Heart left ventricle (tissue), 16 donors: Measurements from ENCODE around the gene TRIM51. TPM values are rescaled to one million over a fixed set of nuclear protein-coding genes. Genes with fewer than 3 reads are reported as not detected.

Source experiments
- ATAC-seq, 4 donors: fragments of 200-7000 bp; cut with Tn5 transposase; one replicate each; pipeline ENCODE4 v1.9.1; 2020 to 2022; ENCODE audit warnings: moderate library complexity in 4 of 4, mild to moderate bottlenecking in 3 of 4, moderate number of reproducible peaks in 1 of 4
- DNase-seq, 5 donors: peaks; one replicate each; pipeline ENCODE4 v3.0.0-alpha.2; 2020
- H3K27ac ChIP-seq, 12 donors: fragments of 200-600 bp; sonication (generic) in 4 of 12; one replicate each; pipeline versions ENCODE4 v1.5.0 to v1.8.0; 2016 to 2022; ENCODE audit warnings: mild to moderate bottlenecking in 2 of 12
- H3K27me3 ChIP-seq, 9 donors: fragments of 200-600 bp; sonication (generic) in 2 of 9; one replicate each; pipeline versions ENCODE4 v1.5.1 to v1.8.0; 2016 to 2022; ENCODE audit warnings: mild to moderate bottlenecking in 3 of 9
- H3K36me3 ChIP-seq, 9 donors: fragments of 200-600 bp; sonication (generic) in 2 of 9; one replicate each; pipeline versions ENCODE4 v1.5.0 to v1.8.0; 2018 to 2022; ENCODE audit warnings: mild to moderate bottlenecking in 2 of 9
- H3K4me1 ChIP-seq, 12 donors: fragments of 200-600 bp; sonication (generic) in 4 of 12; one replicate each; pipeline versions ENCODE4 v1.5.0 to v1.8.0; 2016 to 2022; ENCODE audit warnings: mild to moderate bottlenecking in 3 of 12
- H3K4me3 ChIP-seq, 12 donors: fragments of 200-600 bp; sonication (generic) in 4 of 12; one replicate each; pipeline versions ENCODE4 v1.5.0 to v1.8.0; 2017 to 2022; ENCODE audit warnings: mild to moderate bottlenecking in 9 of 12, moderate library complexity in 4 of 12
- H3K9me3 ChIP-seq, 12 donors: fragments of 200-600 bp; sonication (generic) in 4 of 12; one replicate each; pipeline versions ENCODE4 v1.5.0 to v1.8.0; 2016 to 2022; ENCODE audit warnings: mild to moderate bottlenecking in 1 of 12
- POLR2A ChIP-seq, 2 donors: fragments of 450-650 bp; IDR thresholded peaks; one replicate each; pipeline ENCODE4 v1.6.1; 2017; ENCODE audit warnings: antibody characterized with exemption in 2 of 2, mild to moderate bottlenecking in 2 of 2, moderate library complexity in 2 of 2
- WGBS, 4 donors: extraction: QIAGEN DNeasy Blood & Tissue Kit in 2 of 4; methylation state at CpG; one replicate each; pipeline versions ENCODE4 v1.1.5 to v1.1.7; 2013 to 2018; 5-methylcytosine and 5-hydroxymethylcytosine counted together
- intact Hi-C, 10 donors: fragments of 100-400 bp; cut with DNase I; formaldehyde crosslinking; loops; one replicate each; pipeline versions ENCODE4 v1.11.1 to v1.14.2; 2022
- polyA plus RNA-seq, 2 donors: library from polyadenylated mRNA; stranded (reverse); fragments of 200-250 nt; gene quantifications; one replicate each; pipeline ENCODE4 v1.2.3, GENCODE V29; 2013
- total RNA-seq, 9 donors: library from RNA; depleted of rRNA in 2 of 9; stranded (reverse); fragments of >200 nt in 2 of 9; fragmentation: NEBNext Ultra II Directional in 3 of 9; extraction: Animal tissue kit (Norgen Biotek cat#: 25700) in 3 of 9; gene quantifications; one replicate each; pipeline versions ENCODE4 v1.1.0 to v1.2.4, GENCODE V29; 2016 to 2023
- TF ChIP-seq, protein P1 (sequence below), 12 donors: fragments of 200-600 bp; sonication (generic) in 4 of 12; IDR thresholded peaks; one replicate each; pipeline versions ENCODE4 v1.5.0 to v1.8.0; 2018 to 2022; ENCODE audit warnings: antibody characterized with exemption in 12 of 12, mild to moderate bottlenecking in 5 of 12
- donor health status: ischemic (EF 13 %, LVEDD 7.1; RV severe dilation, severe dysfunction).
- donor health status: healthy with polysubstance abuse.
- donor health status: DM: no; HTN: yes; CAD: no.
- donor health status: DM: no; HTN: no; CAD: no.
- donor health status: ischemic (EF 25% LVEDD 6.9; RV normal size, moderate dysfunction).
- donor health status: ischemic (EF 25% LVEDD 5.7; RV mildly dilated, moderate dysfunction).
- donor health status: healthy.
- donor health status: DM: yes; HTN: yes; CAD: no.
- donor health status: ischemic (EF 35%, LVEDD 5.7; RV mildly dilated, moderate dysfunction).
- donor health status: nonischemic (EF 11% LVEDD 7.7; RV severe dilation, severe dysfunction).
- donor health status: DM: yes; HTN: yes; CAD: no.
- donor health status: PGD.
- donor health status: ischemic (EF 29% LVEDD 5.4; RV normal size, mild dysfunction).
- donor health status: nonischemic (EF 23%, LVEDD 6.1; RV moderate dilation, normal function).

Gene TRIM51
- total and polyA plus RNA-seq, 11 donors: not detected

DNA sequence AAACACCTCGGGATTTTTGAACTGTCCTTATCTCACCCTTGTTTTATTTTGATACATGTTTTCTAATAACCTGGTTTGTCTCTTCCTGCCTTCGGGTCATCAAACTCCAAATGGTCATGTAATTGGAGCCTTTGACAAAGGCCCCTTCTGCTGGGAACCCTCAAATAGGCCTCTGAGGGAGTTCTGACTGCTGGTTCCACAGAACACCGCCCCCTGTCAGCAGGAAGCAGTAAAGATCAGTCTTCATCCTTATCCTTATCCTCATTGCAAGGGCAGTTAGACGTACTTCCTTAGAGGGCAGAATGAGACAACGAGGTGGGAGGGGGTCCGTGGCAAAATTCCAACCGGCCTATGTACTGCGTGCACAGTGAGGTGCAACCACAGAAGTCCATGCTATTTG, 12.1 kb downstream of the TRIM51 start:
- Histone ChIP-seq H3K9me3 (peaks cover 0 to 13% (median 0%) of the 10 kb centered on the region in 12 donors), H3K27me3 (no peaks in the 10 kb centered on the region), H3K4me1 (no peaks in the 10 kb centered on the region), H3K4me3 (no peak overlapping the region), H3K27ac (no peak overlapping the region), H3K36me3 (no peaks in the 10 kb centered on the region)
- DNase-seq (no peak), ATAC-seq (no peak)
- WGBS, 4 donors: 37 to 63% (median 54%) methylated on average over 8 of the region's 8 CpGs
- intact Hi-C loops: no loop called here
- no peak for TF ChIP-seq POLR2A (IDR thresholded peaks at IDR 0.05)
- TF ChIP-seq, protein P1, sequence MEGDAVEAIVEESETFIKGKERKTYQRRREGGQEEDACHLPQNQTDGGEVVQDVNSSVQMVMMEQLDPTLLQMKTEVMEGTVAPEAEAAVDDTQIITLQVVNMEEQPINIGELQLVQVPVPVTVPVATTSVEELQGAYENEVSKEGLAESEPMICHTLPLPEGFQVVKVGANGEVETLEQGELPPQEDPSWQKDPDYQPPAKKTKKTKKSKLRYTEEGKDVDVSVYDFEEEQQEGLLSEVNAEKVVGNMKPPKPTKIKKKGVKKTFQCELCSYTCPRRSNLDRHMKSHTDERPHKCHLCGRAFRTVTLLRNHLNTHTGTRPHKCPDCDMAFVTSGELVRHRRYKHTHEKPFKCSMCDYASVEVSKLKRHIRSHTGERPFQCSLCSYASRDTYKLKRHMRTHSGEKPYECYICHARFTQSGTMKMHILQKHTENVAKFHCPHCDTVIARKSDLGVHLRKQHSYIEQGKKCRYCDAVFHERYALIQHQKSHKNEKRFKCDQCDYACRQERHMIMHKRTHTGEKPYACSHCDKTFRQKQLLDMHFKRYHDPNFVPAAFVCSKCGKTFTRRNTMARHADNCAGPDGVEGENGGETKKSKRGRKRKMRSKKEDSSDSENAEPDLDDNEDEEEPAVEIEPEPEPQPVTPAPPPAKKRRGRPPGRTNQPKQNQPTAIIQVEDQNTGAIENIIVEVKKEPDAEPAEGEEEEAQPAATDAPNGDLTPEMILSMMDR (IDR thresholded peaks at IDR 0.05): no peak

DNA sequence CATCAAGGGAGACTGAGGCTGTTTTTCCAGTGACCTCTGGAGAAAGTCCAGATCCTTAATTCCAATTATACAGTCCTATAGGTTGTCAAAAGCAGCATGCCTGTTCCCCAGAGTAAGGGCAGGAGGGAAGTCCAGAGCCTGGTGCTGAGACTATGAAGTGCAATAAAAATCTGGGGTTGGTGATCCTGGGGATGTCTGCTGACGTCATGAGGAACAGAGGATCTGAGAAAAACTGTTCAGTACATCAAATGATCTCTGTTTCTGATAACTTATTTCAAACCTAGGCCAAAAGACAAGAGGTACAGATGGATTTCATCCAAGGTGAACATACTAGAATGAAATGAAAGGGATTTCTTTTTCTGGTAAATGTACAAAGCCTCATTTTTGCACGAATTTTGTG, 19.2 kb downstream of the TRIM51 start:
- WGBS, 4 donors: 19 to 21% (median 20%) methylated on average over 2 of the region's 2 CpGs
- H3K27ac ChIP-seq: no peak overlapping the region
- no peaks in the 10 kb centered on the region for H3K9me3 ChIP-seq
- TF ChIP-seq, protein P1 (IDR thresholded peaks at IDR 0.05): no peak
- TF ChIP-seq POLR2A (IDR thresholded peaks at IDR 0.05): no peak
- no peaks in the 10 kb centered on the region for H3K36me3 ChIP-seq
- H3K4me3 ChIP-seq: no peak overlapping the region
- DNase-seq (no peak), ATAC-seq (no peak)
- no peaks in the 10 kb centered on the region for H3K27me3 ChIP-seq
- intact Hi-C loops: no loop called here
- H3K4me1 ChIP-seq: no peaks in the 10 kb centered on the region

DNA sequence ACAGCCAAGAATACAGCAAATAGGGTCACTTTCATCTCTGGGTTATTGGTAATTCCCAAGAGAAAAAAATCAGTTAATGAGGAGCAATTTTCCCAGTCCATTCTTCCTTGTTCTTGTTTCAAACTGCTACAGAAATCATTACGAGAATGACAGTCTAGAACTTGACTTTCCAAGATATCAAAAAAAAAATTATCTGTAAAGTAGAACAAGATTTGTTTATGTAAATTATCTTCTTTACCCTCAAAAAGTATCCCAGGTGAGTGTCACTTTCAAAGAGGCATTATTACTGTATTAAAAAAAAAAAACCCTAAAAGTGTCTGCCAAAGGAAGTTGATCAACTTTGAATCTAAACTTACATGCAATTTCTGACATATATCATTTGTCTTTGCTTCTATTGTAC, 31.4 kb downstream of the TRIM51 start, which contains the start of gene OR5W2:
Gene OR5W2, minus strand, starts transcription at position 101 of the 400 bp plus-strand sequence. Its CDS starts 0 bp downstream, at position 101.
- ATAC-seq: no peak
- no peak for TF ChIP-seq POLR2A (IDR thresholded peaks at IDR 0.05)
- TF ChIP-seq, protein P1 (IDR thresholded peaks at IDR 0.05): no peak
- H3K4me3 ChIP-seq: no peak within 1 kb of the TSS
- H3K9me3 ChIP-seq: no peaks in the 10 kb centered on the region
- H3K27ac ChIP-seq: no peak within 1 kb of the TSS
- no peaks in the 10 kb centered on the region for H3K4me1 ChIP-seq
- 49 to 71% (median 60%) methylated on average over 1 of the region's 1 CpG for WGBS, 4 donors
- no peaks in the 10 kb centered on the region for H3K36me3 ChIP-seq
- no peaks in the 10 kb centered on the region for H3K27me3 ChIP-seq
- DNase-seq: no peak
- intact Hi-C loops: no loop called here

DNA sequence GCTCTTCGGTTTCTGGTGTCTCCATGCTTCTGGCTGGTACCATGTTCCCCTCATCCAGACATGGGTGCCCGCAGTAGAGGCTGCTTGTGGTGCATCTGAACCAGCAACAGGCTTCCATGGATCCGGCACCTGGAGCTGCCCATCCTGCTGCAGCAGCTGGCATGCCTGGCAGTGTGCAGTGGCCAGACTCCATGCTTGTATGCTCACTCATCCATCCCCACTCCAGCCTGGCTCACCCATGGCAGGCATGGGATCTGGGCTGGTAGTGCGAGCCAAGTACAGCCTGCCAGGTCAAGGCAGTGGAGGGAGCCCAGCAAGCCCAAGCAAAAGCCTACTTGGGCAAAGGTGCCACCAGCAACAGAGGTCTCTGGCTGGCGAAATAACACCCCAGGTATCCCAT, 37.4 kb downstream of the TRIM51 start:
- H3K27ac ChIP-seq: no peak overlapping the region
- no peak for ATAC-seq
- no peak overlapping the region for H3K4me3 ChIP-seq
- TF ChIP-seq POLR2A (IDR thresholded peaks at IDR 0.05): no peak
- TF ChIP-seq, protein P1 (IDR thresholded peaks at IDR 0.05): no peak
- no peaks in the 10 kb centered on the region for H3K4me1 ChIP-seq
- peak in 1 of 5 donors; percentile 52 for DNase-seq
- WGBS, 4 donors: 58 to 77% (median 69%) methylated on average over 4 to 5 of the region's 5 CpGs
- intact Hi-C loops: no loop called here
- H3K36me3 ChIP-seq: no peaks in the 10 kb centered on the region
- no peaks in the 10 kb centered on the region for H3K27me3 ChIP-seq
- peaks cover 0 to 4% (median 0%) of the 10 kb centered on the region in 12 donors for H3K9me3 ChIP-seq
